Stimulated activated CD8-positive, alpha-beta memory T cell treated with anti-CD3 and anti-CD28 coated beads, Interleukin-7, amount 100 ng/mL, for 48 hours (primary cell): Measurements from ENCODE around the gene RNF220.

ENCODE experiments used
- DNase-seq, 2 donors: peaks; one replicate each; pipeline ENCODE4 v3.0.0-alpha.2; 2020; ENCODE audit warnings: low read depth in 1 of 2; ENCODE audit errors: extremely low read depth in 1 of 2

The RNF220 gene

GRCh38 chr1:44605914-44606615, 201.0 kb downstream of the RNF220 start:
- DNase-seq = no peak

GRCh38 chr1:44606701-44607281, 201.7 kb downstream of the RNF220 start:
- no peak for DNase-seq

GRCh38 chr1:44608141-44608540, 203.1 kb downstream of the RNF220 start:
- no peak for DNase-seq

- no peak for DNase-seq
Observed at GRCh38 chr1:44609412-44609767, 204.3 kb downstream of the RNF220 start.

- DNase-seq = no peak
Observed at GRCh38 chr1:44609768-44610526, 204.9 kb downstream of the RNF220 start.

- DNase-seq = no peak
Observed at GRCh38 chr1:44610527-44611148, 205.6 kb downstream of the RNF220 start.

- no peak for DNase-seq
Observed at GRCh38 chr1:44611419-44611818, 206.4 kb downstream of the RNF220 start.

- DNase-seq = no peak
Observed at GRCh38 chr1:44611866-44612265, 206.8 kb downstream of the RNF220 start.

GRCh38 chr1:44613941-44614340, 208.9 kb downstream of the RNF220 start:
- DNase-seq = no peak

- DNase-seq = no peak
Observed at GRCh38 chr1:44616284-44616990, 211.4 kb downstream of the RNF220 start.

GRCh38 chr1:44616991-44617702, 212.1 kb downstream of the RNF220 start:
- no peak for DNase-seq

- DNase-seq = no peak
Observed at GRCh38 chr1:44617703-44618029, 212.6 kb downstream of the RNF220 start.

- DNase-seq = no peak
Observed at GRCh38 chr1:44619261-44619900, 214.3 kb downstream of the RNF220 start.

GRCh38 chr1:44620072-44620471, 215.0 kb downstream of the RNF220 start:
- no peak for DNase-seq

GRCh38 chr1:44621841-44622286, 216.8 kb downstream of the RNF220 start:
- no peak for DNase-seq

- DNase-seq = no peak
Observed at GRCh38 chr1:44624268-44624901, 219.3 kb downstream of the RNF220 start.

- DNase-seq = no peak
Observed at GRCh38 chr1:44625348-44625747, 220.3 kb downstream of the RNF220 start.

- DNase-seq = no peak
Observed at GRCh38 chr1:44628962-44629756, 224.1 kb downstream of the RNF220 start.

- DNase-seq = no peak
Observed at GRCh38 chr1:44630116-44630515, 225.1 kb downstream of the RNF220 start.
